ENCODE results near the gene FLNB. TPM values are rescaled to one million over a fixed set of nuclear protein-coding genes. Genes with fewer than 3 reads are reported as not detected.
A peak's percentile ranks its signal among the peaks of the same experiment; 100 is the strongest.

The FLNB gene
- 303 TPM for total RNA-seq

- peak; percentile 78 for DNase-seq (ENCODE audit: low spot score)
Observed at GRCh38 chr3:58008141-58009025, at the start of gene FLNB. Gene FLNB (plus strand): TSS chr3:58008422. CDS start chr3:58008565, 143 bp downstream.

GRCh38 chr3:57958642-57959422 is 49.4 kb upstream of the FLNB start:
- peak; percentile 69 for DNase-seq (ENCODE audit: low spot score)

- DNase-seq (ENCODE audit: low spot score), result peak; percentile 65
Observed at GRCh38 chr3:57959423-57960173, 48.6 kb upstream of the FLNB start.

- DNase-seq (ENCODE audit: low spot score), result no peak
Observed at GRCh38 chr3:57960174-57960505, 48.1 kb upstream of the FLNB start.

GRCh38 chr3:57961177-57961827 is 46.9 kb upstream of the FLNB start:
- no peak for DNase-seq (ENCODE audit: low spot score)

- DNase-seq (ENCODE audit: low spot score), result no peak
Observed at GRCh38 chr3:57961828-57962447, 46.3 kb upstream of the FLNB start.

- no peak for DNase-seq (ENCODE audit: low spot score)
Observed at GRCh38 chr3:57962448-57962834, 45.8 kb upstream of the FLNB start.

- DNase-seq (ENCODE audit: low spot score), result no peak
Observed at GRCh38 chr3:57963811-57964346, 44.3 kb upstream of the FLNB start.

- no peak for DNase-seq (ENCODE audit: low spot score)
Observed at GRCh38 chr3:57966829-57967228, 41.4 kb upstream of the FLNB start.

- DNase-seq (ENCODE audit: low spot score), result no peak
Observed at GRCh38 chr3:57967590-57967989, 40.6 kb upstream of the FLNB start.

- no peak for DNase-seq (ENCODE audit: low spot score)
Observed at GRCh38 chr3:57968501-57968900, 39.7 kb upstream of the FLNB start.

GRCh38 chr3:57971975-57972374 is 36.2 kb upstream of the FLNB start:
- DNase-seq (ENCODE audit: low spot score), result peak; percentile 82

- DNase-seq (ENCODE audit: low spot score), result peak; percentile 62
Observed at GRCh38 chr3:57972531-57973111, 35.6 kb upstream of the FLNB start.

GRCh38 chr3:57973715-57974477 is 34.3 kb upstream of the FLNB start:
- no peak for DNase-seq (ENCODE audit: low spot score)

- DNase-seq (ENCODE audit: low spot score), result no peak
Observed at GRCh38 chr3:57974796-57975388, 33.3 kb upstream of the FLNB start.

GRCh38 chr3:57977818-57978235 is 30.4 kb upstream of the FLNB start:
- no peak for DNase-seq (ENCODE audit: low spot score)

GRCh38 chr3:57978316-57978715 is 29.9 kb upstream of the FLNB start:
- DNase-seq (ENCODE audit: low spot score), result no peak

GRCh38 chr3:57980416-57980815 is 27.8 kb upstream of the FLNB start:
- no peak for DNase-seq (ENCODE audit: low spot score)

GRCh38 chr3:57981483-57982087 is 26.6 kb upstream of the FLNB start:
- no peak for DNase-seq (ENCODE audit: low spot score)

Measured in ureter (tissue), 1 donor.